Astrocyte (in vitro differentiated cells and primary cell): ENCODE results near the gene GPR158. TPM values are rescaled to one million over a fixed set of nuclear protein-coding genes. Genes with fewer than 3 reads are reported as not detected.

Experiments
- DNase-seq: peaks from one replicate; pipeline ENCODE4 v3.0.0-alpha.2; 2010; ENCODE audit warnings: low read depth
- FAIRE-seq: peaks from 2 replicates; lab custom pipeline; 2011; peaks lifted over from hg19 to GRCh38; lab: Jason Lieb, UNC
- H2AFZ ChIP-seq: 2 replicates; pipeline ENCODE4 v1.6.0; 2012; ENCODE audit warnings: low read depth, low read length, inconsistent platforms
- H3K27ac ChIP-seq: 2 replicates; pipeline ENCODE4 v1.5.1; 2011; ENCODE audit warnings: low read depth, low read length, inconsistent platforms
- H3K27me3 ChIP-seq: 2 replicates; pipeline ENCODE4 v1.6.0; 2011; ENCODE audit warnings: low read length, inconsistent platforms; ENCODE audit not compliant: insufficient read depth
- H3K36me3 ChIP-seq: 2 replicates; pipeline ENCODE4 v1.5.1; 2011; ENCODE audit warnings: low read length, inconsistent platforms; ENCODE audit not compliant: insufficient read depth
- H3K4me1 ChIP-seq: 2 replicates; pipeline ENCODE4 v1.5.1; 2011; ENCODE audit warnings: low read length, inconsistent platforms; ENCODE audit not compliant: insufficient read depth
- H3K4me2 ChIP-seq: 2 replicates; pipeline ENCODE4 v1.6.0; 2012; ENCODE audit warnings: low read length, inconsistent platforms
- H3K4me3 ChIP-seq: 2 replicates; pipeline ENCODE4 v1.5.1; 2011; ENCODE audit warnings: low read depth, mild to moderate bottlenecking, low read length, inconsistent platforms; ENCODE audit not compliant: insufficient read depth
- H3K79me2 ChIP-seq: 2 replicates; pipeline ENCODE4 v1.6.0; 2012; ENCODE audit warnings: mild to moderate bottlenecking, low read length, inconsistent platforms; ENCODE audit not compliant: insufficient read depth
- H3K9ac ChIP-seq: 2 replicates; pipeline ENCODE4 v1.6.0; 2012; ENCODE audit warnings: mild to moderate bottlenecking, low read length, inconsistent platforms
- H3K9me3 ChIP-seq: 2 replicates; pipeline ENCODE4 v1.5.1; 2012; ENCODE audit warnings: low read depth, mild to moderate bottlenecking, low read length, inconsistent platforms; ENCODE audit not compliant: insufficient read depth
- H4K20me1 ChIP-seq: 2 replicates; pipeline ENCODE4 v1.6.0; 2012; ENCODE audit warnings: low read length, inconsistent platforms; ENCODE audit not compliant: insufficient read depth
- H3K27ac Mint-ChIP-seq: one replicate; pipeline ENCODE4 v1.8.0; 2021; ENCODE audit warnings: mild to moderate bottlenecking, mixed read lengths; ENCODE audit not compliant: unreplicated experiment
- H3K27me3 Mint-ChIP-seq: one replicate; pipeline ENCODE4 v1.8.0; 2021; ENCODE audit warnings: low read depth, mixed read lengths; ENCODE audit not compliant: unreplicated experiment
- H3K36me3 Mint-ChIP-seq: one replicate; pipeline ENCODE4 v1.8.0; 2021; ENCODE audit warnings: low read depth, mixed read lengths; ENCODE audit not compliant: unreplicated experiment
- H3K4me1 Mint-ChIP-seq: one replicate; pipeline ENCODE4 v1.8.0; 2021; ENCODE audit warnings: low read depth, mixed read lengths; ENCODE audit not compliant: unreplicated experiment
- H3K4me3 Mint-ChIP-seq: one replicate; pipeline ENCODE4 v1.8.0; 2021; ENCODE audit warnings: mild to moderate bottlenecking, moderate library complexity, mixed read lengths; ENCODE audit not compliant: unreplicated experiment
- H3K9me3 Mint-ChIP-seq: one replicate; pipeline ENCODE4 v1.8.0; 2021; ENCODE audit warnings: mild to moderate bottlenecking, mixed read lengths; ENCODE audit not compliant: unreplicated experiment
- EZH2 ChIP-seq: IDR thresholded peaks from 2 replicates; pipeline ENCODE4 v1.6.1; 2012; ENCODE audit warnings: mild to moderate bottlenecking, low read length, inconsistent platforms; ENCODE audit not compliant: insufficient read depth
- total RNA-seq: library from RNA; stranded (reverse); gene quantifications from 2 replicates; pipeline ENCODE4 v1.2.1, GENCODE V29; 2021
- TF ChIP-seq, protein P1 (sequence below): IDR thresholded peaks from 2 replicates; pipeline ENCODE4 v1.5.1; 2011; ENCODE audit warnings: low read depth, mild to moderate bottlenecking, inconsistent platforms, low read length, moderate library complexity; ENCODE audit not compliant: insufficient read depth

Gene GPR158
- total RNA-seq, 1 donor from 2014 or later, result 0.27 TPM

DNA sequence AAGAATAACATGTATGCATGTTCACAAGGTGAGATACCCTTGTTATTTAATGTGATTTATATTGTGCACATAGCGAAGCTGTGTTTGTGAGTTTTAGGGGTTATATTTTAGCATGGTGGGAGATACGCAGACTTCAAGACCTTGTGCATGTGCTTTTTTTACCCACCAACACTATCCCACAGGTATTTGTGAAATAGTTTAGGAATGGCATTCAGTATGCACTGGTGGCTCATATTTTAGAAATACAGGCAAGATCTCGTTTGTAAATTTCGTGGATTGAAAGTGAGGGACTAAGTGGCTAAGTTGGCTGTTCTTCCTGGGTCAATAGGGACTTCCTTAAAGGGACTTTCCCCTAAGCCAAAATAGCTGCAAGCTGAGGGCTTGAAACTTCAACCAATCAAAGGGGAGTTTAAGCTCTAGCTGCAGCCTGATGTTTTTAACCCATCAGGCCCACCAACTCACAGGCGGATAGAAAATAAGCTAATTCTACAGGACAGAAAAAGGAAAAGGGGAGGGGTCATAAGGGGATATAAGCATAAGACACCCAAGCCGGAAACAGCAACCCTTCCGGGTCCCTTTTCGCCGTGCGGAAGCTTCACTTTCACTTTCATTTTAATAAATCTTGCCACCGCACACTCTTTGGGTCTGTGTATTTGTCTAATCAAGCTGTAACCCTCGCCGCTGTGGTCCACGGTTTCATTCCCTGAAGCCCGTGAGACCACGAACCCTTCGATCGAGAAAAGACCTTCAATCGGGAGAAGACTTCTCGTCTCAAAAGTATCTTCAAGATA lies 291.0 kb downstream of the GPR158 start:
- no peaks in the 10 kb centered on the region for H3K4me1 Mint-ChIP-seq

DNA sequence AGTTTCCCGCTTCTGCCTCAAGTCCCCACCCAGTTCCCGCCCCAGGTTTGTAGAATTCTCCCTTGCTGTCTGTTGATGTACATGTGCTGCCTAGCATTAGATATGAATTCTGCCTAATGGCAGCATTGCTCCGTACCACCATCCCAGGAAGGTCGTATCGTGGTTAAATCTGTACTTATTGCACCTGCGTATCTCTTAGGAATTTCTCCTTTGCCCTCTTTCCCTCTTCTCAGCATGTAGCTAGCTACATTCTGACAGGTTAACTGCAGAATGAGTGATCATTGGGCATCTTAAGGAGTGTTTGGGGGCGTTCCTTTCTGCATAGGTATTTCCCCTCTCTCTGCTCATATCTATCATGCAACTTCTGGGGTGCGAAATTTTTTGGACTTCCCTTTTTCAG lies 293.1 kb downstream of the GPR158 start:
- no peaks in the 10 kb centered on the region for H3K4me1 Mint-ChIP-seq
- Histone ChIP-seq H3K4me3 (no peak overlapping the region), H3K27ac (no peak overlapping the region), H3K9me3 (no peaks in the 10 kb centered on the region), H3K36me3 (no peaks in the 10 kb centered on the region), H3K4me1 (no peaks in the 10 kb centered on the region), H3K4me2 (no peak overlapping the region), H3K9ac (no peak overlapping the region), H3K27me3 (no peaks in the 10 kb centered on the region), H4K20me1 (no peaks in the 10 kb centered on the region), H3K79me2 (no peaks in the 10 kb centered on the region), H2AFZ (no peak overlapping the region)
- no peak overlapping the region for H3K27ac Mint-ChIP-seq
- H3K27me3 Mint-ChIP-seq, result no peaks in the 10 kb centered on the region
- no peak for FAIRE-seq
- TF ChIP-seq EZH2, result no peak
- TF ChIP-seq, protein P1, sequence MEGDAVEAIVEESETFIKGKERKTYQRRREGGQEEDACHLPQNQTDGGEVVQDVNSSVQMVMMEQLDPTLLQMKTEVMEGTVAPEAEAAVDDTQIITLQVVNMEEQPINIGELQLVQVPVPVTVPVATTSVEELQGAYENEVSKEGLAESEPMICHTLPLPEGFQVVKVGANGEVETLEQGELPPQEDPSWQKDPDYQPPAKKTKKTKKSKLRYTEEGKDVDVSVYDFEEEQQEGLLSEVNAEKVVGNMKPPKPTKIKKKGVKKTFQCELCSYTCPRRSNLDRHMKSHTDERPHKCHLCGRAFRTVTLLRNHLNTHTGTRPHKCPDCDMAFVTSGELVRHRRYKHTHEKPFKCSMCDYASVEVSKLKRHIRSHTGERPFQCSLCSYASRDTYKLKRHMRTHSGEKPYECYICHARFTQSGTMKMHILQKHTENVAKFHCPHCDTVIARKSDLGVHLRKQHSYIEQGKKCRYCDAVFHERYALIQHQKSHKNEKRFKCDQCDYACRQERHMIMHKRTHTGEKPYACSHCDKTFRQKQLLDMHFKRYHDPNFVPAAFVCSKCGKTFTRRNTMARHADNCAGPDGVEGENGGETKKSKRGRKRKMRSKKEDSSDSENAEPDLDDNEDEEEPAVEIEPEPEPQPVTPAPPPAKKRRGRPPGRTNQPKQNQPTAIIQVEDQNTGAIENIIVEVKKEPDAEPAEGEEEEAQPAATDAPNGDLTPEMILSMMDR, result no peak
- peaks cover 1% of the 10 kb centered on the region for H3K9me3 Mint-ChIP-seq
- no peak for DNase-seq
- H3K36me3 Mint-ChIP-seq, result no peaks in the 10 kb centered on the region
- H3K4me3 Mint-ChIP-seq, result no peak overlapping the region

More for the DNA sequence above, 291.0 kb downstream of the GPR158 start:
- H3K9me3 Mint-ChIP-seq, result peaks cover 3% of the 10 kb centered on the region
- H2AFZ ChIP-seq, result no peak overlapping the region
- no peak for DNase-seq
- H3K27me3 Mint-ChIP-seq, result no peaks in the 10 kb centered on the region
- no peaks in the 10 kb centered on the region for H3K36me3 ChIP-seq
- H3K36me3 Mint-ChIP-seq, result no peaks in the 10 kb centered on the region
- no peak overlapping the region for H3K9ac ChIP-seq
- H3K4me1 ChIP-seq, result no peaks in the 10 kb centered on the region
- H3K9me3 ChIP-seq, result no peaks in the 10 kb centered on the region
- no peak overlapping the region for H3K27ac Mint-ChIP-seq
- no peak overlapping the region for H3K4me3 ChIP-seq
- no peaks in the 10 kb centered on the region for H3K79me2 ChIP-seq
- no peak for FAIRE-seq
- H4K20me1 ChIP-seq, result no peaks in the 10 kb centered on the region
- no peak overlapping the region for H3K4me2 ChIP-seq
- H3K27me3 ChIP-seq, result no peaks in the 10 kb centered on the region
- H3K27ac ChIP-seq, result no peak overlapping the region
- H3K4me3 Mint-ChIP-seq, result no peak overlapping the region
- TF ChIP-seq, protein P1, result no peak
- no peak for TF ChIP-seq EZH2

DNA sequence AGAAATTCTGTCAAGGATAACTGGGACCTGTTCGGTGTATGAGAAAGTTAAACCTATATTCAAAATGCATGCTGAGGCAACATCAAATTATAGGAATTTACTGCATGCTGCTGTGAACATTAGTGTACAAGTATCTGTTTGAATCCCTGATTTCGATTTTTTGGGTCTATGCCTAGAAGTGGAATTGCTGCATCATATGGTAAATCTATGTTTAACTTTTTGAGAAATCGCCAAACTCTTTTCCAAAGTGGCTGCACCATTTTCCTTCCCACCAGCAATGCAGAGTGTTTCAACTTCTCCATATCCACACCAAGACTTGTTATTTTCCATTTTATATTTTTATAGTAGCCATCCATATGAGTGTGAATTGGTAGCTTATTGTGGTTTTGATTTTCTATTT lies 306.7 kb downstream of the GPR158 start:
- Histone ChIP-seq H3K27ac (no peak overlapping the region), H3K4me3 (no peak overlapping the region), H3K27me3 (no peaks in the 10 kb centered on the region), H3K9me3 (no peaks in the 10 kb centered on the region), H3K9ac (no peak overlapping the region), H4K20me1 (no peaks in the 10 kb centered on the region), H3K4me1 (no peaks in the 10 kb centered on the region), H3K79me2 (no peaks in the 10 kb centered on the region), H3K4me2 (no peak overlapping the region), H2AFZ (no peak overlapping the region), H3K36me3 (no peaks in the 10 kb centered on the region)
- no peak for TF ChIP-seq EZH2
- TF ChIP-seq, protein P1, result no peak
- Mint-ChIP-seq H3K4me3 (no peak overlapping the region), H3K36me3 (no peaks in the 10 kb centered on the region), H3K27ac (no peak overlapping the region), H3K27me3 (no peaks in the 10 kb centered on the region), H3K9me3 (no peaks in the 10 kb centered on the region), H3K4me1 (no peaks in the 10 kb centered on the region)
- DNase-seq (no peak), FAIRE-seq (no peak)
